Mucosa of stomach (tissue), 1 donor: ENCODE measurements around the gene SLC1A5.

Experiments used
- H3K27me3 ChIP-seq: one replicate; pipeline ENCODE4 v1.7.0; 2013; ENCODE audit warnings: mild to moderate bottlenecking, low read length; ENCODE audit not compliant: control insufficient read depth, insufficient read depth
- H3K36me3 ChIP-seq: one replicate; pipeline ENCODE4 v1.7.0; 2013; ENCODE audit warnings: low read length; ENCODE audit not compliant: control insufficient read depth, insufficient read depth
- H3K4me1 ChIP-seq: one replicate; pipeline ENCODE4 v1.7.0; 2013; ENCODE audit warnings: mild to moderate bottlenecking, low read length; ENCODE audit not compliant: control insufficient read depth, insufficient read depth
- H3K4me3 ChIP-seq: one replicate; pipeline ENCODE4 v1.7.0; 2013; ENCODE audit warnings: low read length
- H3K9ac ChIP-seq: one replicate; pipeline ENCODE4 v1.7.0; 2013; ENCODE audit warnings: mild to moderate bottlenecking, low read length, moderate library complexity
- H3K9me3 ChIP-seq: one replicate; pipeline ENCODE4 v1.7.0; 2013; ENCODE audit warnings: mild to moderate bottlenecking, low read length, moderate library complexity; ENCODE audit not compliant: control insufficient read depth
- donor health status: Pancreatic carcinoma.

SLC1A5 gene

DNA sequence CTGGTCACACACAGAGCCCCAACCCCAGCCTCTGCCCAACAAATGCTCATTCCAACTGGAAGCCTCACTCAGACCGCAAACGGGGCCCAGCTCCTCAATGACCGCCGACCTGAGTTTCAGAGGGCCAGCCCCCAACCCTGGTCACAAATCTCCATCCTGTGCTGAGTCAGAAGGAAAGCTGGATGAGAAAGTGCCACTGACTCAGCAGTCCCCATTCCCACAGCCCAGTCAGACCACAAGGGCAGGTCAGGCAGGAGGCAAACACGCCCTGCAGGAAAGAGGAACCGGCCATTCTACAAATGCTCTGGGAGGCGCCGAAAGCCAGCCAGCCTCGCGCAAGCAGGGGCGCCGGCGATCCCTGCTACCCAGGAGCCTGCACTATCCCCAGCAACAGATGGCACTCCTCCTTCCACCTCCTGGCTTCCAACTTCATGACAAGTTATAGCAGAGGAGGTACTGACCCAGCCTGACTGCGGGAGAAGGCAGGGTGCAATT lies 57.3 kb downstream of the SLC1A5 start:
- H3K9ac ChIP-seq, result no peak overlapping the region
- no peak overlapping the region for H3K4me3 ChIP-seq
- peaks cover 32% of the 10 kb centered on the region for H3K36me3 ChIP-seq
- H3K4me1 ChIP-seq, result no peaks in the 10 kb centered on the region
- no peaks in the 10 kb centered on the region for H3K9me3 ChIP-seq
- H3K27me3 ChIP-seq, result no peaks in the 10 kb centered on the region

DNA sequence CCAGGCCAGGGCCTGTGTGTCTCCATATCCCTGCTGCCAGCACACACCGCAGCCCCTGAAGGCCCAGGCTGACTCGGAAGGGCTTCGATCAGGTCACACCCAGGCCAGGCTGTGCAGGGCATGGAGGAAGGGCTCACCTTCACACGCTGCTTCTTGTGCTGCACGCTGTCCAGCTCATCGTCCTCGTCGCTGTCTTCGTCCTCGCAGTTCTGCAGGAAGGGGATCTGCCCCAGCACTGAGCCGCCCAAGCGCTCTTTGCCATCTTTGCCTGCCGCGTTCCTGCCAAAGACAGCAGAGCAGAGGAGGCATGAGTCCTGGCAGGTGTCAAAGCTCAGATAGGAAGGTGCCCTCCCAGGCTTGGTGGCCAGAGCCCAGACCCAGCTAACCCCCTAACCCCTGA lies 57.8 kb downstream of the SLC1A5 start:
- no peaks in the 10 kb centered on the region for H3K4me1 ChIP-seq
- H3K9ac ChIP-seq, result no peak overlapping the region

DNA sequence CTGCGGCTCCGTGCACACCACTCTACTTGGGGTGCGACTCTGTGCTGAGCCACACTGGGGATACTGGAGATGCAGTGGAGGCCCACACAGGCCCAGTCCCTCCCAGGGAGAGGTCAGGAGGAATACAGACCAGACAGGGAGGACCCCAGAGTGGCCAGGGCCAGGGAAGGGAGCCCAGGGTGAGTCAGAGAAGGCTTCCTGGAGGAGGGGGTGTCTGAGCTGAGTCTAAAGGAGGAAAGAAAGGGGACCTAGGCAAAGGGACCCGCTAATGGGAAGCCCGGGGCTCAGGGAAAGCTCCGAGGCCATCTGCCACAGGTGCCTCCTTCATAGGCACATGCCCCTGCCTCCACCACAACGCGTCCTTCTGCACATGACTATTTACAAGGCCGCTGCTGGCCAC lies 58.2 kb downstream of the SLC1A5 start:
- no peak overlapping the region for H3K4me3 ChIP-seq
- H3K9ac ChIP-seq, result no peak overlapping the region
- no peaks in the 10 kb centered on the region for H3K27me3 ChIP-seq
- peaks cover 32% of the 10 kb centered on the region for H3K36me3 ChIP-seq
- no peaks in the 10 kb centered on the region for H3K4me1 ChIP-seq
- no peaks in the 10 kb centered on the region for H3K9me3 ChIP-seq

More for the DNA sequence above, 57.8 kb downstream of the SLC1A5 start:
- Histone ChIP-seq H3K9me3 (no peaks in the 10 kb centered on the region), H3K36me3 (peaks cover 32% of the 10 kb centered on the region), H3K4me3 (no peak overlapping the region), H3K27me3 (no peaks in the 10 kb centered on the region)

DNA sequence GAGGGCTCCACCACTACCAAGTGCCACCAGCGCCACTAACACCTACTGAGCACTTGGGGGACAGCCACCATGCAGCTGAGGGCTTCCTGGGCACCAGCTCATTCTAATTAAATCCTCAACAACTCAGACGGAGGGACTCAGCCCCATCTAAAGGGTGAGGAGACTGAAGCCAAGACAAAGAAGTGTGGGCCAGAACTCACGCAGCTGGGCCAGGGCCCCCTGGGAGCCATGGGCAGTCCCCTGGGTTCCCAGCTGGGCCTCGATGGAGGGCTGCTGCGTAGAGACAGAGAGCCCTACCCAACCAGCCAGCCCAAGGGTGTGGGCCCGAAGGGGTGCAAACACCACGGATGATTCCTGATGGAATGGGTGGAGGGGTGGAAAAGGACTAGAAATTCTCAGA lies 58.7 kb downstream of the SLC1A5 start:
- Histone ChIP-seq H3K4me1 (no peaks in the 10 kb centered on the region), H3K27me3 (no peaks in the 10 kb centered on the region), H3K9me3 (no peaks in the 10 kb centered on the region), H3K36me3 (peaks cover 32% of the 10 kb centered on the region), H3K4me3 (no peak overlapping the region), H3K9ac (no peak overlapping the region)

DNA sequence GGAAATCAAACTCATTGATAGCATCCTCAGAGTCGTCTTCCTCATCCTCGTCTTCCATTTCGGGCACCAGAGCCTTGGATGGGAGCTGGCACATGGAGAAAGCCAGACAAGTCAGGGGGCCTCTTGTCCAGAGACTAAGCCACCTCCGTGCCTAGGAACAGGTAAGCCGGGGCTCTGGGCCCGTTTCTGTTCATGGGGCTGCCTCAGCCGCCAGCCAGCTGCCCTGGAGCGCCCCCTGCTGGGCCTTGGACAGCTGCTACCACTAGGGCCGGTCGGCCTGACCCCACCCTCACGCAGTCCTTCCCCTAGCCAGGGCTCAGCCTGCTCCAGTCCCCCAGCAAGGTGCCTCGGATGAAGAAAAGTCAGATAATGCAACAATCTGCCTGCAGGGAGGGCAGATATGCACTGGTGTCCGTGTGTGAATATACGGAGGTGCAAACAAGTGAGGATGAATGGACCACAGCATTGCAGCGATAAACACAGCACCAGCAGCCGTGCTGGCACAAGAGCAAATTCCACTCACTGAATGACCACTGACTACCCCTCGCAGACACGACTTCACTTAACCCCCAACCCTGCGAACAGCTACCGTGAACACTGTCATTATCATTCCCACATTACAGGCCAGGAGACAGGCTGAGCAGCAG lies 59.6 kb downstream of the SLC1A5 start:
- Histone ChIP-seq H3K27me3 (no peaks in the 10 kb centered on the region), H3K9ac (no peak overlapping the region), H3K9me3 (no peaks in the 10 kb centered on the region), H3K36me3 (peaks cover 32% of the 10 kb centered on the region), H3K4me1 (no peaks in the 10 kb centered on the region), H3K4me3 (no peak overlapping the region)

DNA sequence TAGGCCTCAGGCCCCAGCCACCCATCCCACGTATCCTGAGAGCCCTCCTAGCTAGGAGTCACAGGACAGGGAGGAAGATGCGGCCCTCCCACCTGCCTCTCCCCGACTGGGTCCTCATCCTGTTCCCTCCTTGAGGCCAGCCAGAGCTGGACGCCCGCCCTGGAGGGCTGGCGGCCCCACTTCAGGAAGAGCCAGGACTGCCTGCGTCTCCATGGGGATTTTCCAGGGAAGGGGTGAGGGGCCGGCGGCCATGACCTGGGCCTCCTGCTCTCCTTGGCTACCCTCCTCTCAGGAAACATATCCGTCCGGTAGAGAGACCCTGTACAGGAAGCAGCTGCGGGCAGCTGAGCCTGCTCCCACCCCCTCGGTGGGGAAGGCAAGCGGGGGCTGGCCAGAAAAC lies 60.2 kb downstream of the SLC1A5 start:
- no peak overlapping the region for H3K9ac ChIP-seq
- H3K27me3 ChIP-seq, result no peaks in the 10 kb centered on the region
- H3K4me3 ChIP-seq, result no peak overlapping the region
- no peaks in the 10 kb centered on the region for H3K9me3 ChIP-seq
- no peaks in the 10 kb centered on the region for H3K4me1 ChIP-seq
- peaks cover 26% of the 10 kb centered on the region for H3K36me3 ChIP-seq

DNA sequence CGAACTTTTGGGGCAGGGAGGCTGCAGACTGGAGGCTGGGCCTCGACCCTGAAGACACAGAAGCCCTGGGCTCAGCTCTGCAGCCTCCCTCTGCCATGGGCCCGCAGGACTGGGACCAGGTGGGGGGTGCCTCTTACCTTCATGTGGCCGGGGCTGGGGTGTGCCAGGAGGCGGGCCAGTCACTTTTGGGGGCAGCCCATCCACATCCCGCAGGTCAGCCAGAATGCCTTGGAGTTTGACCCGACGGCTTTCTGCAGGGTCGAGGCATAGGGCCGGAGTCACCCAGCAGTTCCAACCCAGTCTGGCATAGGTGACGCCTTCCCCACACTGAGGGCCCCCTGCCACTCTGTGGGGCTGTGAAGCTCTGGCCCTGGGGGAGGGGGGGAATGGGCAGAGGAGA lies 60.6 kb downstream of the SLC1A5 start:
- no peak overlapping the region for H3K4me3 ChIP-seq
- no peaks in the 10 kb centered on the region for H3K27me3 ChIP-seq
- H3K9ac ChIP-seq, result no peak overlapping the region
- no peaks in the 10 kb centered on the region for H3K4me1 ChIP-seq
- peaks cover 26% of the 10 kb centered on the region for H3K36me3 ChIP-seq
- H3K9me3 ChIP-seq, result no peaks in the 10 kb centered on the region

DNA sequence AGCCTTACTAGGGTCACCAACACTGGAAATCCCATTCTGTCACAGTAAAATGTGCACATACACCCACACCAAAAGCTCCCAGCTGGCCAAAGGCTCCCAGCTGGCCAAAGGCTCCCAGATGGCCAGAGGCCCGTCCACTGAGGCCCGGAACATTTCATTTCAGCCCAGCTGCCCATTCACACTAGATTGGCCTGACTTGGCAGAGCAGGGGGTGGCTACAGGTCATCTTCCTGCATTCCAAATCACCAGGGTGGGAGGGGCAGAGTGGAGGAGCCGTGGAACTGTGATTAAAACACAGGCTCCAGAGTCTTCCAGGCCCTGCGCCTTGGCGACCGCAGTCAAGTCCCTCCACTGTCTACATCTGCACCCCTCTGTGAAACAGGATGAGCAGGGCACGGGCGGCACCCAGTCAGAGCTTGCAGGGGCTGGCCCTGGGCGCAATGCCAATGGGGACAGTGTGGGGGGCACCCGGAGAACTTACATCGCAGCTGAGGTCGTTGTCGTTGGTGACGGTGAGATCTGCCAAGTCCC lies 61.4 kb downstream of the SLC1A5 start:
- no peak overlapping the region for H3K4me3 ChIP-seq
- no peak overlapping the region for H3K9ac ChIP-seq
- no peaks in the 10 kb centered on the region for H3K4me1 ChIP-seq
- no peaks in the 10 kb centered on the region for H3K27me3 ChIP-seq
- no peaks in the 10 kb centered on the region for H3K9me3 ChIP-seq
- H3K36me3 ChIP-seq, result peaks cover 30% of the 10 kb centered on the region

DNA sequence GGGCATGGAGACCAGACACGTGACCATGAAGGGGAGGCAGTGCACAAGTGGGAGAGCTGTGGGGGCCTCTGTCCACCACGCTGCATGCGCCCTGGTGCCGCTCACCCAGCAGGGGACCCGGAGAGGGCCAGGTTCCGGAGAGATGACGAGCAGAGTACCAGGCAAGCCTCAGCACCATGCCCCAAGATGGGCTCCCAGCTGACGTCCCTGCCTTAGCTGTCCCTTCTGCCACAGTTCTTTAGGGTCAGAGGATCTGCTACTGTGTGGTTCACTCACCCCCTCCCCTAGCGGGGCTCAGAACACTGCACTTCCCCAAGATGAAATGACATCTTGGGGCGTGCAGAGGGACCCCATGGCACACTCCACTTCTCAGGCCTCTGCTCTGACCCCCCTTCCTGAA lies 61.8 kb downstream of the SLC1A5 start:
- H3K27me3 ChIP-seq, result no peaks in the 10 kb centered on the region
- peaks cover 30% of the 10 kb centered on the region for H3K36me3 ChIP-seq
- no peak overlapping the region for H3K9ac ChIP-seq
- H3K4me3 ChIP-seq, result no peak overlapping the region
- H3K9me3 ChIP-seq, result no peaks in the 10 kb centered on the region
- no peaks in the 10 kb centered on the region for H3K4me1 ChIP-seq

DNA sequence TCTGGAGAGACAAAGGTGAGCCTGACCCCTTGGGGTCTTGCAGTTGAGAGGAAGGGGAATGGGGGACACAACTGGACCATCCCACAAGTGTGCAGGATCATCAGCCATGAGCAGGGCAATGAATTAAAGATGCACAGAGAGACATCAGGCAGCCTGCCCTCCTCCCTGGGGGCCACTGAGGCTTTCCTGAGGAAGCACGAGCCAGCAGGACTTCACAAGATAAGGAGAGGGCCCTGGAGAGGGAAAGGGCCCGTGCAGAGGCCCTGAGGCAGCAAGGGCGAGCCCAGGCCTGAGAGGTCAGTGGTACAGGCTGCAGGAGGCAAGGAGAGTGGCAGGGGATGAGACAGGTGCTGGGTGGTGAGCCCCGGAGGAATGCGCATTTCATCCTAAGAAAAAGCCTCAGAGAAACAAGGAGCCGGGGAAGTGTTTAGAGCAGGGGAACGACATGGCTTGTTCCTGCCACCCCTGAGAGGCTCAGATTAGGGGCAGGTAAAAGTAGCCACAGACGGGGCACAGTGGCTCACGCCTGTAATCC lies 62.5 kb downstream of the SLC1A5 start:
- Histone ChIP-seq H3K36me3 (peaks cover 30% of the 10 kb centered on the region), H3K9me3 (no peaks in the 10 kb centered on the region), H3K4me1 (no peaks in the 10 kb centered on the region), H3K27me3 (no peaks in the 10 kb centered on the region), H3K4me3 (no peak overlapping the region), H3K9ac (no peak overlapping the region)

DNA sequence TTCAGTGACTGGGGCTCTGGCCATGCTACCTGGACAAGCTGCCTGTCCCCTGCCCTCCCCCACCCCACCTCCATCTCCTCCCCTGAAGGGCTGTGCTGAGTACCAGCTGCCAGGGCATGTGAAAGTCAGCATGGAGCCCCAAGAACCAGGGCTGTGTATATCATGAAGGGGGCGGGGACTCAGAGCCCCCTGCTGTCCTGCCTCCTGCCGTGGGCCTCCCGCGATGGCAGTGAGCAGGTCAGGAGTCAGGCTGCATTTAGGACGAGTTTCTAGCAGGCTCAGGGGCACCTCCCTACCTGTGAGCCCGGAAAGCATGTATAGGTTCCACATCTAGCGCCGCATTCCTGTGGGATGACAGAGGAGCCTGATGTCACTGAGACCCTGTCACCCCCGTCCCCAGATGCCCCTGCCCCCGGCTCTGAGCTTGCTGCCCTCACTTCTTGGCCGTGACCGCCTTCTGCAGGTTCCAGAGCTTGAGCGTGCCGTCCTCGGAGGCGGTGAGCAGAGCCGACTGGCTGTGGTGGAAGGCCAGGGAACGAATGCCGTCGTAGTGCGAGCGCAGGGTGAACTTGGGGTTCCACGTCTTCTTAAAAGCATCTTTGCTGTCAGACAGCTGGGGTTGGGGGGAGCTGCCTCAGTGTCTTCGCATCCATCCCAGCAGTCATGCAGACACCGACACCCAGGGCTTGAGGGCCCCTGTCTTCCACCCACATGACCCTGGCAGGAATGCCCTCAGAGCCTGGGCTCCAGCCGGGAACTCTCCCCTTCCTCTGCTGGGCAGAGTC lies 63.2 kb downstream of the SLC1A5 start:
- Histone ChIP-seq H3K36me3 (peaks cover 30% of the 10 kb centered on the region), H3K9ac (no peak overlapping the region), H3K4me3 (no peak overlapping the region), H3K4me1 (no peaks in the 10 kb centered on the region), H3K27me3 (no peaks in the 10 kb centered on the region), H3K9me3 (no peaks in the 10 kb centered on the region)
